HPDE6-E6E7 (cell line): ENCODE measurements around the gene WFIKKN1.
"Not testable (repeated sequence)": the region's sequence is repeated elsewhere in the genome, so short reads cannot be mapped to it uniquely, and the experiment has no call there.

Experiments
- DNase-seq: peaks from one replicate; pipeline ENCODE4 v3.0.0; 2011; ENCODE audit warnings: missing footprints; ENCODE audit errors: extremely low spot score

Gene WFIKKN1

DNA sequence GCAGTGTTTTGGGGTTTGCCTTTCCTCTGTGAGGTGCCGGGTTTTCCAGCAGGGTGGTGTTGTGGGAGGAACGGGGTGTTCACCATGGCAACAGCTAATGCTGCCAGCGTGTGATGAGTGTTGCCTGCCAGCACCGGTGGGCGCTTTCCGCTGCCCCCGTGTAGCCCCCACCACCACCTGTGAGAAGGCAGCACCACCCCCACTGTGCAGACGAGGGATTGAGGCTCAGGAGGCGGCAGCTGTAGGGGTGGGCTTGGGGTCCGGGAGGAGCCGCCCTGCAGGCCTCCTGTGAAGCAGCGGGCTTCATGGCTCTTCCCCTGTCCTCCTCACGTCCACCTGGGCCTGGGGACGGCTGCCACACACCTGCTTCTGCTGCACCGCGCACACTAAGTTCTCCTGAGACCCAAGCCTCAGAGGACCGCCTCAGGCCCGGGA, 35.7 kb upstream of the WFIKKN1 start:
- DNase-seq, result no peak

GRCh38 chr16:595942-596735, 34.6 kb upstream of the WFIKKN1 start:
- no peak for DNase-seq

GRCh38 chr16:596736-597060, 34.1 kb upstream of the WFIKKN1 start:
- no peak for DNase-seq

DNA sequence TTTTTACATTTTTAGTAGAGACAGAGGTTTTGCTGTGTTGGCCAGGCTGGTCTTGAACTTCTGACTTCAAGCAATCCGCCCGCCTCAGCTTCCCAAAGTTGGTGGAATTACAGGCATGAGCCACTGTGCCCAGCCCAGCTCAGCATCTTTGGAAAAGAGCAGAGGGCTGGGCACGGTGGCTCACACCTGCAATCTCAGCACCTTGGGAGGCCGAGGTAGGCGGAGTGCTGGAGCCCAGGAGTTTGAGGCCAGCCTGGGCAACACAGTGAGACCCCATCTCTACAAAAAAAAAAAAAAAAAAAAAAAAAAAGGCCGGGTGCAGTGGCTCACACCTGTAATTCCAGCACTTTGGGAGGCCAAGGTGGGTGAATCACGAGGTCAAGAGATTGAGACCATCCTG, 33.1 kb upstream of the WFIKKN1 start:
- not testable (repeated sequence) for DNase-seq

GRCh38 chr16:598823-599739, 31.7 kb upstream of the WFIKKN1 start:
- no peak for DNase-seq

GRCh38 chr16:600781-601180, 30.0 kb upstream of the WFIKKN1 start:
- DNase-seq, result no peak

GRCh38 chr16:603933-604332, 26.9 kb upstream of the WFIKKN1 start:
- no peak for DNase-seq

DNA sequence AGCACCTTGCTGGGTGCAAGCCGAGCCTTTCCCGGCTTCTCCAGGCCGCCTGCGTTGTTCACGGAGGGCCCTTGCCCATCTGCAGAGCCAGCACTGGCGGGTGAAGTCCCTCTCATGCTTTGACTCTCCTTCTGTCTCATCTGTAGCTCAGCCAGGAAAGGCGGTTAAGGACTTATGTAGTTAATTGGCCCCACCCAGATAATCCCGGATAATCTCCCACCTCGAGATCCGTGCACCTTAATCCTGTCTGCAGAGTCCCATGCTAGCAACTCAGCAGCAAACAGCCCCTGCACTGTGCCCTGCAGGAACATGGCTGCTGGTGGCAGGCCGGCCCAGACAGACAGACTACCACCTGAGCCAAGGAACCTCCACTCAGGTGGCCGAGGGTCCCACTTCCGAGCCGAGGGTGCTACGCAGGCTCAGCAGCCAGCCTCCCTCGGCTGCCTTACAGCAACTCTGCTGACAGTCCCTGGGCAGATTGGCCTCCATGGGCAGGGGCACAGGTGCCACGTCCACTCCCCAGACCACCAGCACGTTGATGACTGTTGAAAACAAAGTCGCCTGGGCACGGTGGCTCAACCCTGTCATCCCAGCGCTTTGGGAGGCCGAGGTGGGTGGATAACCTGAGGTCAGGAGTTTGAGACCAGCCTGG, 24.0 kb upstream of the WFIKKN1 start:
- DNase-seq, result no peak

- no peak for DNase-seq
Measured at GRCh38 chr16:608019-608418, 22.8 kb upstream of the WFIKKN1 start.

DNA sequence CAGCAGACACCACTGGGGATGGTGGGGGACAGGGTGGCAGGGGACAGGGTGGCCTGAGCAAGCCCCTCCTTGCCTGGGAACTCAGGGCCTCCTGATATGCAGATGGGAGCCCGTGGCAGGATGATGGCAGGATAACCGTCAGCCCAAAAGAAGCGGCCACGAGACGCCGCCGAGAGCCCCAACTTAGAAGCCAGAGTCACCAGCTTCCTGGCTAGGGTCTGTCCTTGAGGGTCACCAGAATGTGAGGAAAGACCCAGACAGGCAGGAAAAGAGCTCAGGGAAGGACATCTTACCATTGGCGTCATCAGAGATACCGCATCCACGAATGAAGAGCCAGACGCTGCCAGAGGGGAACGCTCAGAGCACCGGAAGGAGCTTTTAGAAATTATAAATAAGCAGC, 21.5 kb upstream of the WFIKKN1 start:
- DNase-seq, result no peak

DNA sequence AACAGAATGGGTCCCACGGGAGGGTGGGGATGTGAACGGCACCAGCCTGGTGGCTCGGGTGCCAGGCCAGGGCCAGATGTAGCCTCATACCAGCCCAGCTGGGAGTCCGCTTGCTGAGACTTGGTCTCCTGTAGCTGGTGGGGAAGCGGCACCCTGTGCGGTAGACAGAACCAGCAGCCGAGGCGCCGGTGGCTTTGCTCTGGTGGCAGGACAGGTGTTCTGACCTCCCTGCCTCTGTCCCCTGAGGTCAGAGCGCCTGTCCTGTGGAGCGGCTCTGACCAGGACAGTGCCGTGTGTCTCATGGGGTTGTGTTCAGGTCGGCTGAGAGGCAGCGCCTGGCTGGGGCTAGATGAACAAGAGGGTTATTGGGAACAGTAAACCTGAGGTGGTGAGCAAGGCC, 20.8 kb upstream of the WFIKKN1 start:
- DNase-seq, result no peak

DNA sequence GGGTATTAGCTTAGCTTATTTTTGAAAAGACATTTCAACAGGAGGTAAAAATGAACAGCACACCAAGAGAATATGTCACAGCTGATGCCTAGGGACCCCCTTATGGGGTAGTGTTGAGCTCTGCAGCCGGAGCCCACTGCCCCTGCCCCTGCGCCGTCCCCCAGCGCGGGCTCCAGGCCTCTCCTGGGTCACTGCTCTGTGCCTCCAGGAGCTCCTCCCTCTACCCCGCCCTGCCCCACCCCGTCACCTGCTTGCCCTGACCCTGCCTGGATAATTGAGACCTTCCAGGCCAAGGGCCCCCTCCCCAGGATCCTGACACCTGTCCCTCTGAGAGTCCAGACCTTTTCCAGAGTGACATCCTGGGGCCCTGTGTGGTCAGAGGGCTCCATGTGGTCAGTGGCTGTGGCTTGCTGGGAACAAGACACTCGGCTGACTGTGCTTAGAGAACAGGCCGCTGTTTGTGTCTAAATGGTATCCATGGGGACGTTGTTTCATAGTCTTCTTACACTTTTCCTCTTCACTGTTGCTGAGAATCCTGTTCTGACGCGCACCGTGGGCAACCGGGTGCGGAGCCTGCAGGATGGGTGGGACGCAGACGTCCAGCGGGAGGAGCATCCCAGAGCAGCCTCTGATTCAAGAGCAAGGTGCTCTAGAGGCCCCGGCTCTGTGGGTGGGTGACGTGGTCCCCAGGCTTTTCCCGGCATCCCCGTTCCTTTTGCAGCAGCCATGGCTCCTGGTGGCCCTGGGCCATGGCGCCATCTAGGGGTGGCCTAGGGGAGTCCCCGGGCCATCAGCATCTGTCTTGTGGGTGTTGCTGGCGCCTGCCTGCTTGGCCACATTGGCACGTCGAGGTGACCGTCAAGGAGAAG, 20.0 kb upstream of the WFIKKN1 start:
- no peak for DNase-seq

GRCh38 chr16:615122-615521, 15.7 kb upstream of the WFIKKN1 start:
- DNase-seq, result no peak

DNA sequence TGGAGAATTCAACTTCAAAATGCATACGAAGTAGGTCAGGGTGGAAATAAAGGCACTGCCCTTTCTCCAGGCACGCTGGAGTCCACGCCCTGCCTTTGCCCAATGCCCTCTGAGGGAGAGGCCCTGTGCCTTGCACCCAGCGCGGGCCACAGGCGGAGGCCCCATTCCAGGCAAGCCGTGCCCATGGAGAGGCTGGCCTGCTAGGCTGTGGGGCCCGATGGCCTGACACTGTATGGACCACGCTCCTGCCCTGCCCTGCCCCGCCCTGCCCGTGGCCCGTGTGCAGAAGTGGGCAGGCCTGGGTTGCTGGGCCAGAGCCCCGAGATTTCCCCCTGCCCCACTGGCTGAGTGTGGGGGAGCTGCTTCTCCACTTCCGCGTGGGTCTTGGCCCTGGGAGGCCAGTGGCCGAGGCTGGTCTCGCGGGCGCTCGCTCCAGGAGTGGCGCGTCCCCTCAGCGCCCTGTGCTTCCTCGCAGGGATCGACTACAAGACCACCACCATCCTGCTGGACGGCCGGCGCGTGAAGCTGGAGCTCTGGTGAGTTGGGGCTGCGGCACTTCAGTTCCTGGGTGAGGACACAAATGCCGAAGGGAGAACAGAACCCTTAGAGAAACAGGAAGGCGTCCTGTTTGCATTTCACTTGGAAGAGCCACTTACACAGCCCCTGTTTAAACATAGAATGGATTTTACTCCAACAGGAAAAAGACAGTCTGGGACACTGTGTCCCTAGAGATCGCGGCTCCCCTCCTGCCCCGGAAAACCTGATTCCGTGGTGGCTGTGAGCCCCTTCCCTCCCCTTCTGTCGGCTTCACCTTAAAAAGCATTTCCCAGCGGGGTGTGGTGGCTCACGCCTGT, 13.8 kb upstream of the WFIKKN1 start:
- no peak for DNase-seq

DNA sequence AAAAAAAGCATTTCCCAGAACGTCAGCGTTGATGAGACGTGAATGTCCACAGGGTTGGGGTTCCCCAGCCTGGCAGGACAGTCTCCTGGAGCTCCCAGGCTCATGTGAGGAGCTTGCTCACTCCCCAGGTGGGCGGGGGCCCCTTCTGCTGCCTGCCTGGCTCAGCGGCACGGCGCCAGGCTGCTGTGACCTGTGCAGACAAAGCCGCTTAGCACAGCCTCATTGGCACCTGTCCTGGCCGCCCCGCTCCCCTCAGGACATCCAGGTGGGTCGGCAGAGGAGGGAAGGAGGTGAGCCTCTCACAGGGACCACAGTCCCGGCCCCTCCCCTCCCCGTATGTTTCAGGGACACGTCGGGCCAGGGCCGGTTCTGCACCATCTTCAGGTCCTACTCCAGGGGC, 12.9 kb upstream of the WFIKKN1 start:
- no peak for DNase-seq

DNA sequence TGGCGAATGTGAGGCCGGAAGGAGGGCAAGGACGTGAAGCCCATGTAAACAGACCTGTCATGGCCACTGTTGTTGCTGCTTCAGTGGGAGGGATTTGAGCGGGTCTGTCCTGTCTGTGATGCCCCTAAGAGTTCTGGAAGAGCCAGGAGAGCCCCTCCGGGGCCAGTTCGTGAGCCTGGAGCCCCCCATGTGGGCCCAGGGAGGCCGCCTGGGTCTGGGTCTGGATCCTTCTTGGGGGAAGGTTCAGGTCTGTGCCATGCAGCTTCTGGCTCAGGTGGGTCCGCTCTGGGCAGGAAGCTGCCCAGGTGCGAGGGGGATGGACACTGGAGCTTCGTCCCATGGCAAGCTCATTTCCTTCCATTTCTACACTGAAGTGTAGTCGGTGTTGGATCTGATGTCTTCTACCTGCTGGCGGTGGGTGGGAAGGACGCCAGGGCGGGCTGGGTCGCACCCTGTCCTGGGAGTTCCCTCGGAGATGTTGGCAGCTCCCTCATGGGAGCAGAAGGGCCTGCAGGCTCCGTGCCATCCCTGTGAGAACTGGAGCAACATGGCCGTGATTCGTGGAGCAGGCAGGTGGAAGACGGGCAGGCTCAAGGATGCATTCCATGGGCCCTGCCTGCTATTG, 11.2 kb upstream of the WFIKKN1 start:
- no peak for DNase-seq

- no peak for DNase-seq
Measured at GRCh38 chr16:620700-621525, 9.9 kb upstream of the WFIKKN1 start.

DNA sequence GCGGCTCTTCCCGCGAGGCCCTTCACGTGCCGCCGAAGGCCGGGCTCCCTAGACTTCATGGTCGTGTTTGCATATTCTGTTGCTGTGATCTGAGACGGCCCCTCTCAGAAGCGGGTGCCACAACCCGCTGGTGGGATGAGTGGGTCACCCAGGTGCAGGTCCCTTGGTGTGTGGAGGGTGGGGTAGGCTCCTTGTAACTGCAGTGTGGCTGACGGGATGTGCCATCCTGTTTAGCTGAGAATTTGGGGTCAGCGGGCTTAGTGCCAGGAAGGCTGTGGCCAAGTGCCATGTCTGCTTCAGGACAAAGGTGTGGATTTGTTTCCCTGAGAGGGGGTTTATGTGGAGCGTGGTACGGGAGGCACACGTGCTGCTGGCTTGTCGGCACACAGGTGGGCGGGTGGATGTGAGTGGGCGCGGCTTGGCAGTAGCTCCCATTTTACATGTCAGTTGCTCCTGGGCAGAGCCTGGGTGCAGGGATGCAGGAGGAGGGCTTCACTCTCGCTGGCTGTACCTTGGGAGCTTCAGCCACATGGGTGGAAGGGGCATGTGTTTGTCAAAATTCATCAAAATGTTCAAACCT, 9.2 kb upstream of the WFIKKN1 start:
- DNase-seq, result no peak

DNA sequence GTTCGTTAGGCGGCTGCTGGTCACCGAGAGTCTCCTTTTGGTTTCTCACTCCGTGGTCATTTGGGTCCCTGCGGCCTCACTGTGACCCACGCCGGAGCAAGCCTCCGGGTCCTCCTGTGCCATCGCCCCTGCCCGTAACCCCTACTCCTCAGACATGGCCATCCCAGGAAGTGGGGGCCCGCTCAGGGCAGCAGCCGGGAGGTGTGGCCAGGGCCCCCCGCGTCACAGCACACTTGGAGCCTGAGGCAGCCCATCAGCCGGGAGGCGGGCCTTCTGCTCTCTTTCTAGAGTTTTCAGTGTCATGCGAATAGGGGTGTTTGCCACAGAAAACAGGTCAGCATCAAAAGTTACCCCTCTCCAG, 7.9 kb upstream of the WFIKKN1 start:
- no peak for DNase-seq
